Measurements from ENCODE around the gene LAMA3.

LAMA3 gene

GRCh38 chr18:23689031-23689615, at the start of gene LAMA3:
Gene LAMA3, plus strand, starts transcription at chr18:23689453. Its CDS starts 231 bp downstream, at chr18:23689684.
- DNase-seq = no peak

- DNase-seq = no peak
Measured at GRCh38 chr18:23640052-23640451, 49.2 kb upstream of the LAMA3 start.

GRCh38 chr18:23641143-23641720, 48.0 kb upstream of the LAMA3 start:
- DNase-seq = no peak

GRCh38 chr18:23641937-23642666, 47.2 kb upstream of the LAMA3 start:
- no peak for DNase-seq

GRCh38 chr18:23643815-23644490, 45.3 kb upstream of the LAMA3 start:
- DNase-seq = no peak

- no peak for DNase-seq
Measured at GRCh38 chr18:23645568-23646175, 43.6 kb upstream of the LAMA3 start.

GRCh38 chr18:23646282-23646681, 43.0 kb upstream of the LAMA3 start:
- no peak for DNase-seq

- DNase-seq = no peak
Measured at GRCh38 chr18:23648456-23648855, 40.8 kb upstream of the LAMA3 start.

GRCh38 chr18:23648940-23649607, 40.2 kb upstream of the LAMA3 start:
- DNase-seq = no peak

- no peak for DNase-seq
Measured at GRCh38 chr18:23650968-23651927, 38.0 kb upstream of the LAMA3 start.

- DNase-seq = no peak
Measured at GRCh38 chr18:23652232-23652631, 37.0 kb upstream of the LAMA3 start.

- no peak for DNase-seq
Measured at GRCh38 chr18:23658285-23658684, 31.0 kb upstream of the LAMA3 start.

- no peak for DNase-seq
Measured at GRCh38 chr18:23661735-23662308, 27.4 kb upstream of the LAMA3 start.

- DNase-seq = peak; percentile 31
Measured at GRCh38 chr18:23662309-23663263, 26.7 kb upstream of the LAMA3 start, which contains the start of gene ANKRD29. Gene ANKRD29, minus strand, starts transcription at chr18:23662911. Its CDS starts 181 bp downstream, at chr18:23662730.

GRCh38 chr18:23664674-23665073, 24.6 kb upstream of the LAMA3 start:
- no peak for DNase-seq

- no peak for DNase-seq
Measured at GRCh38 chr18:23667114-23667513, 22.1 kb upstream of the LAMA3 start.

GRCh38 chr18:23668731-23669130, 20.5 kb upstream of the LAMA3 start:
- DNase-seq = no peak

GRCh38 chr18:23669202-23669766, 20.0 kb upstream of the LAMA3 start:
- no peak for DNase-seq

GRCh38 chr18:23669804-23670405, 19.3 kb upstream of the LAMA3 start:
- no peak for DNase-seq
